Measurements from ENCODE around the gene HMOX2.
A peak's percentile ranks its signal among the peaks of the same experiment; 100 is the strongest.

HMOX2 gene, protein sequence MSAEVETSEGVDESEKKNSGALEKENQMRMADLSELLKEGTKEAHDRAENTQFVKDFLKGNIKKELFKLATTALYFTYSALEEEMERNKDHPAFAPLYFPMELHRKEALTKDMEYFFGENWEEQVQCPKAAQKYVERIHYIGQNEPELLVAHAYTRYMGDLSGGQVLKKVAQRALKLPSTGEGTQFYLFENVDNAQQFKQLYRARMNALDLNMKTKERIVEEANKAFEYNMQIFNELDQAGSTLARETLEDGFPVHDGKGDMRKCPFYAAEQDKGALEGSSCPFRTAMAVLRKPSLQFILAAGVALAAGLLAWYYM

GRCh38 chr16:4475880-4476788, at the start of gene HMOX2:
HMOX2 (plus strand) TSS chr16:4476398; CDS start chr16:4505525, 29,127 bp downstream.
- peak; percentile 94 for DNase-seq

- no peak for DNase-seq
Observed at GRCh38 chr16:4426722-4427372, 49.4 kb upstream of the HMOX2 start.

- no peak for DNase-seq
Observed at GRCh38 chr16:4428500-4428899, 47.7 kb upstream of the HMOX2 start.

DNA sequence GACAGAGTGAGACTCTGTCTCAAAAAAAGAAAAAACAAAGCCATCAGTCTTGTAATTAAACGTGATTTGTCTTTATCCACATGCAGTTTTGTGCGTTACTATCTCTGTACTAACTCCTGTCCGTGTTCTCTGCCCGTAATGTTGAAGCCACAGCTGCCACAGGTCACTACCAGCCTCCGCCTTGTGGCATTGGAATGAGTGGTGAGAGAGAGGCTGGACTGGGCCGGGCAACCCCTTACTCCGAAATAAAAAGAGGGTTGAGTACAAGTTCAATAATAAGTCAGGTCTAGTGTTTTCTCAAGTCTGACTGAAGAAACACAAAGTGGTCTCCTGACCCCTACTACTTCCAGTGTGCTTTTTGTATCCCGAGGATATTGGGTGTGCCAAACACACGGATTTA, 45.2 kb upstream of the HMOX2 start:
- DNase-seq: no peak

DNA sequence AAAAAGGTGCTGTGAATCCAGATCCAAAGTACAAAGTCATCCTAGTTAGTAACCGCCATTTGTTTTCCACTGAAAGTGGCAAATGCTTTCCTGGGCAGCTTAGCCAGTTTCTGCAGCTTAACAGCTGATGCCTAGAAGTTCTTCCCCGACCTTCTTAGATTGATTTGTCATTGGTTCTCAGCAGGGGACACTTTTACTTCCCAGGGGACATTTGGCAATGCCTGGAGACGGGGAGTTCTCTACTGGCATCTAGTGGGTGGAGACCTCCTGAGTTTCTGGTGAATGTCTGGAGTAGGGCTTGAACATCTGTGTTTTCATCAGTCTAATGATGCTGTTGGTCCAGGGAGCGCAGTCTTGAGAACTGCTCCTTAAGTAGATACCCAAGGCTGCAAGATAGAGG, 43.0 kb upstream of the HMOX2 start:
- DNase-seq: no peak

DNA sequence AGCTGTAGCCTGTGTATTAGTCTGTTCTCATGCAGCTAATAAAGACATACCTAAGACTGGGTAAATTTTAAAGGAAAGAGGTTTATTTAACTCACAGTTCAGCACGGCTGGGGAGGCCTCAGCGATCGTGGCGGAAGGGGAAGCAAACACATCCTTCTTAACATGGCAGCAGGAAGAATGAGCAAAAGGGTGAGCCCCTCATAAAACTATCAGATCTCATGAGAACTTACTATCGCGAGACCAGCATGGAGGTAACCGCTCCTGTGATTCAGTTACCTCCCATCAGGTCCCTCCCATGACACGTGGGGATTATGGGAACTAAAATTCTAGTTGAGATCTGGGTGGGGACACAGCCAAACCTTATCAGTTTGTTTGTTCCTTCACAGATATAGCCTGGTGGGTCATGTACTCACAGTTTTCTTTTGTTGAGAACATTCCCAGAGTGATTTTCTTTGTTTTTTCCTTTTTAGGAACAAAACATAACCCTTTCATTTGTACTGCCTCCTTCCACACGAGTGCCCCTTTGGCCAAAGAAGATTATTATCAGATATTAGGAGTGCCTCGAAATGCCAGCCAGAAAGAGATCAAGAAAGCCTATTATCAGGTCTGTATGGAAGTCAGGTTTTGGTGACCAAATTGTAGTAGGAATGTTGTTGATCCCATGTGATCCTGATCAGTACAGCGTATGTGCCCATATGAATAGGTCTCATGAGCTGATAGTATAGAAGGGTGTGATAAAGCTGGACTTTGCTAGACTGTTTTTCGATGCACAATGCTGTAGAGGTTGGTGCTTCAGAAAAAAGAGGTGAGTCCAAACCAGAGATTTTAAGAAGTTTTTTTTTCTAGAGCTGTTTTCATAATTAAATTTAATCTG, 42.0 kb upstream of the HMOX2 start:
- DNase-seq: no peak

DNA sequence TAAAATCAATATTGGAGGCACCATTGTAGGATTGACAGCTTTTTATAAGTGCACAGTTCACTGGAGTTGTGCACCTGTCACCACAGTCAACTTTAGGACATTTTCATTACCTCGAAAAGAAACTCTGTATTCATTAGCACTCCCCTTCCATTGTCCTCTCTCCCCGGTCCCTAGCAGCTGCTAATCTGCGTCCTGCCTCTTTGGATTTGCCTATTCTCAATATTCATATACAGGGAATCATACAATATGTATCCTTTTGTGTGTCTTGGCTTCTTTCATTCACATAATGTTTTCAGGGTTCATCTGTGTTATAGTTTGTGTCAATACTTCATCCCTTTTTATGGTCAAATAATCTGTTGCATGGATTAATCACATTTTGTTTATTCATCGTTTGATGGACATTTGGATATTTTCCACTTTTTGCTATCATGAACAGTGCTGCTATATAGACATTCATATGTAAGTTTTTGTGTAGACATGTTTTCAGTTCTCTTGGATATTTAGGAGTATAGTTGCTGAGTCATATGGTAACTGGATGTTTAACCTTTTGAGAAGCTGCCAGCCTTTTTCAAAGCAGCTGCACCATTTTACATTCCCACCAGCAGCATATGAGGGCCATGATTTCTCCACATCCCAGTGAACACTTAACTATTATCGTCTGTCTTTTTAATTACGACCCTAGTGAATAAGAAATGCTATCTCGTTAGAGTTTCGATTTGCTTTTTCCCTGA, 40.7 kb upstream of the HMOX2 start:
- no peak for DNase-seq

GRCh38 chr16:4437366-4437765, 38.8 kb upstream of the HMOX2 start:
- no peak for DNase-seq

GRCh38 chr16:4442371-4442770, 33.8 kb upstream of the HMOX2 start:
- DNase-seq: no peak

GRCh38 chr16:4443271-4443670, 32.9 kb upstream of the HMOX2 start:
- DNase-seq: no peak

DNA sequence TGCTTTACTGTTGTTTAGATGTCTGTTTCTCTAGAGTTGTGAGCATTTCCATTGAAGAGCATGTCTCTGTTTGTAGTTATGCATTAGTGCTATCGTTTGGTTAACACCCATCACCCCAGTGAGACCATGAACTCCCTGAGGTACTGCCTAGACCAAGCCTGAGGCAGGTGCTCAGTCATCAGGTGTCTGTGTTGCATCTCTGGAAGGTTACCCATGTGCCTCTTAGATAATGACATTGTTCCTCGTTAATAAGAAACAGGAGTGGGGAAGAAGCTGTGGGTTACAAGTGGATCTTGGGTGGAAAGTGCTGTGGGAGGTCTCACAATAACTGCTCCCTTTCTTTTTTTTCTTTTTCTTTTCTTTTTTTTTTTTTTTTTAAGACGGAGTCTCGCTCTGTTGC, 32.2 kb upstream of the HMOX2 start:
- DNase-seq: no peak

DNA sequence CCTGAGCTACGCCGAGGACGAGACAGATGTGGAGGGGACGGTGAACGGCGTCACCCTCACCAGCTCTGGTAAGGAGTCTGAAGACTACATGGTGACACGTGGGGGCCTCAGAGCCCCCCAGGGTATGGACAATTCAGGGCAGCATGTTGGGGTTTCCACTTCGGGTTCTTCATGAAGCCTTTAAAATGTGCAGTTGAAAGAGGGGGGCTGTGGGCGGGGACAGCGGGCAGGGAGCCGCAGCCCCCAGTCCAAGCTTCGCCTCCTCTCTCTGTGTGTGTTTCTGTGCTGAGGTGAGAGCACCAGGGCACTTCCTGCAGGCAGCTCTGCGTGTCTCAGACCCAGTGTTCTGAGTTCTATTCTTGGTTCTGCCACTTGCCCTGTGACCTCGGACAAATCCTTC, 25.8 kb upstream of the HMOX2 start:
- DNase-seq: no peak

DNA sequence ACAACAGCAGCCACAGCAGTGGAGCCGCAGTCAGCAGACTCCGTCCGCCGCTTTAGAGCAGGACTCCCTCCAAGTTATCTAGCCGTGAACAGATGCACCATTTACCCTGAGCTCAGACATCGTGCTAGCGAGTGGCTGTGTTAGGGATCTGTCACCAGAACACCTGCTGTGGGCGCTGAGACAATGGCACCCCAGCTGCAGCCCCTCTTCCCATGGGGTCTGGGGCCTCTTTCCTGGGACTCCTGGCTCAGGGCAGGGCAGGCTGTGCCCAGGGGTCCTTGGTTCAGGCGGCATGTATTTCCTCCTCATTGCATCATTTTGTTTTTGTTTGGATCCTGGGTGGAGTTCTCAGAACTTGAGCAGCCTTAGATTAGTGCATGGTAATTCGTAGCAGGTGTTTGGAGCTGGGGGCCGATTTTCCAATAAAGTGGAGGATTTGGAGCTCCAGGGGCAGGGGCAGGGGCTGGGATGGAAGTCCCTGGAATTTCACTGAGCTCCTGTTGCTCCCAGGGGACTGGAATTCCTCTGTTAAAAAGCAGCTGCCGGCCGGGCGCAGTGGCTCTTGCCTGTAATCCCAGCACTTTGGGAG, 25.2 kb upstream of the HMOX2 start:
- no peak for DNase-seq

- no peak for DNase-seq
Observed at GRCh38 chr16:4452674-4453073, 23.5 kb upstream of the HMOX2 start.

DNA sequence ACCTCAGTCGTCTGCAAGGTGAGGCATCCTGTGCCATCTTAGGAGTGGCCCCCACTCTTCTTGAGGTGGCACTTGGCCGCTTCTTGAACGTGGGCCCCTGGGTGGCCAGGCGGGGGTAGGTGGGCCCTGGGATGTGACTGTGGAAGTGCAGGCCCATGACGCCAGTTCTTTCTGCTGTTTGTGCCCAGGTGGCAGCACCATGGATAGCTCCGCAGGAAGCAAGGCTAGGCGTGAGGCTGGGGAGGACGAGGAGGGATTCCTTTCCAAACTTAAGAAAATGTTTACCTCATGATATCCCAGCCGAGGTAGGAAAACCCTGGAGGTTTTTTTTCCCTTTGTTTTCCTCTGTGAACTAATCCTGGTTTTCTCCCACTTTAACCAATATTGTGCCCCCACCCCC, 21.6 kb upstream of the HMOX2 start:
- DNase-seq: no peak

GRCh38 chr16:4455081-4455480, 21.1 kb upstream of the HMOX2 start:
- DNase-seq: no peak

DNA sequence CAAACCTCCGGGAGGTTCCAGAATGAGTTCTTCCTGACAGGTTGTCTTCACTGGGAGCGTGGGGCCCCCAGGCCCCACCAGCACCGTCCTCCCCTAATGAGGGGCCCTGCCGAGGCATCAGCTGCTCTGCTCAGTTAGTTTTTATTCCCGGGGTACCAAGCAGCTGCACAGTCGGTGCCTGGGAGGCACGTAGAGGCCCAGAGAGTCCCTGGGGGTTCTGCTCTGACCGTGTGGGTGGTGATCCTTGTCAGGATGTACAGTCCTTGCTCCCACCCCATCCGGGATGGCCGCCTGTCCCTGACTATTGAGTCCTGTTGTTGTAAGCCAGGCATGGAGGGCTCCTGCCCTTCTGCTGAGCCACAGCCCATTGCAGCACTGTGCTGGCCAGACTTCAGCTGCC, 20.2 kb upstream of the HMOX2 start:
- DNase-seq: no peak

GRCh38 chr16:4460936-4461249, 15.3 kb upstream of the HMOX2 start:
- no peak for DNase-seq

GRCh38 chr16:4461250-4462085, 14.7 kb upstream of the HMOX2 start:
- no peak for DNase-seq

DNA sequence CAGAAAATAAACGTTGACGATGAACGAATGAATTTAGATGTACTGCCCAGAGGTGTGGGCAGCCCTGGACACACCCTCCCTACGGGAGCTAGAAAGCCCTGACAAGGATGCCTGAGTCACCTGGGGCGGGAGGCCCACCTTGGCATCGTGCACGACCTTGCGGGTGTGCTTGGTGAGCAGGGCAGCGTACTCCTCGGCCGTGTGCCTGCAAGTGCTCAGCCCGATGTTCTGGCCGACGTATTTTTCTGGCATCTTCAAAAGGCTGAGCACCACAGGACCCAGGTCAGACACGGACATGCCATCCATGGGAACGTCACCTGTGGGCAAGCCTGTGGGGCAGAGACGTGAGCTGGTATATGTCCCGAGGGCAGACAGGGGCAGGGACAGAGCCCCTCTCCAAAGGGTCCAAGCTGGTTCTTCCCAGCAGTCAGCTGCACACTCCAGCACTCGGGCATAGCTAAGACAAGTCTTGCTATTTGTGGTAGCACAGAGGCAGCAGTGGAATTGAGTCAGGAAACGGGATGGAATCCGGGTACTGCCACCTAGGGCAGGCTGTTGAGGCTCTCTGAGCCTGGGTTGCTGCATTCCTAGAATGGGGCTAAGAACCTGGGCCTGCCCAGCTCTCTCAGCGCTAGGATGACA, 12.6 kb upstream of the HMOX2 start:
- no peak for DNase-seq

Measured in stimulated activated CD4-positive, alpha-beta T cell treated with anti-CD3 and anti-CD28 coated beads, Interleukin-12 subunit alpha, Interleukin-12 subunit beta, amount 100 ng/mL, for 4 hours (primary cell).